Measurements from ENCODE around the gene ZNF319.

Gene ZNF319

DNA sequence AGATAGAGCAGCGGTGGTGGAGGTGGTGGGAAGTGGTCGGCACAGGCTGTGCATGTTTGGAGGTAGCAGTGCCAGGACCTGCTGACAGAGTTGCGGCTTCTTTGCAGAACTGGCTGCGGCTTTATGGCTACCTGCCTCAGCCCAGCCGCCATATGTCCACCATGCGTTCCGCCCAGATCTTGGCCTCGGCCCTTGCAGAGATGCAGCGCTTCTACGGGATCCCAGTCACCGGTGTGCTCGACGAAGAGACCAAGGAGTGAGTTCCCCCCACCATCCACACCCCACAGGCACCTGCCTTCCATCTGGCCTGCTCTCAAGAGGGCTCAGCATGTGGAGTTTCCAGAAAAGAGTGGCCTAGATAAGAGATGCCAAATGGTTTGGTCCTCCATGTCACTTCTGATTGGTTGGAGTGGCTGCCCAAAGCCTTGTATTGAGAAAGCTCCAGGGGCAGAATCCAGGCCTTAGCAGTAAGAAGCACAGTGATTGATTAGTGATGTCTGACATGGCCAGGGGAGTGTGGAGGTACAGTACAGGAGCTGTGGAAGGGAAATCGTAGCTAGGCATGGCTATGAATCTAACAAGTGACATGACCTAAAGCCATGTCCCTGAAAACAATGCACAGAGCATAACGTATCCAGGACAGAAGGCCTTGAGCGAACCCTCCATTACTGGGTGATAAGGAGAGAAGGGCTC is 37.0 kb upstream of the ZNF319 start:
- no peak for DNase-seq (ENCODE audit: low read depth in 3 of 3)

DNA sequence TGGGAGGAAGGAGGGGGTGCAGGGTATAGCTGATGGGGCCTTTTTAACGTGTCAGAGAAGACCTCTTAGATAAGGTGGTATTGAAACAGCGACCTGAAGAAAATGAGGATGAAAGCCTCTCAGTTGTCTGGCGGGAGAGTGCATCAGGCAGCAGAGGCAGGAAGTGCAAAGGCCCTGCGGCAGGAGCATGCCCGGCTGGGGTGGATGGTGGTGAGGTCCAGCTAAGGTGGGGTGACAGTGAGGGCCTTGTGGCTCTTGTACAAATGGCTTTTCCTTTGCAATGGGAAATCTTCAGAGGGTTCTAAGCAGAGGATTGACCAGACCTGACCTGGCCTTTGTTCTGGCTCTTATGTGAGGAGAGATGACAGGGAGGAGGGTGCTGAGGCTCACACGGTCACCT is 36.5 kb upstream of the ZNF319 start:
- DNase-seq (ENCODE audit: low read depth in 3 of 3): no peak

DNA sequence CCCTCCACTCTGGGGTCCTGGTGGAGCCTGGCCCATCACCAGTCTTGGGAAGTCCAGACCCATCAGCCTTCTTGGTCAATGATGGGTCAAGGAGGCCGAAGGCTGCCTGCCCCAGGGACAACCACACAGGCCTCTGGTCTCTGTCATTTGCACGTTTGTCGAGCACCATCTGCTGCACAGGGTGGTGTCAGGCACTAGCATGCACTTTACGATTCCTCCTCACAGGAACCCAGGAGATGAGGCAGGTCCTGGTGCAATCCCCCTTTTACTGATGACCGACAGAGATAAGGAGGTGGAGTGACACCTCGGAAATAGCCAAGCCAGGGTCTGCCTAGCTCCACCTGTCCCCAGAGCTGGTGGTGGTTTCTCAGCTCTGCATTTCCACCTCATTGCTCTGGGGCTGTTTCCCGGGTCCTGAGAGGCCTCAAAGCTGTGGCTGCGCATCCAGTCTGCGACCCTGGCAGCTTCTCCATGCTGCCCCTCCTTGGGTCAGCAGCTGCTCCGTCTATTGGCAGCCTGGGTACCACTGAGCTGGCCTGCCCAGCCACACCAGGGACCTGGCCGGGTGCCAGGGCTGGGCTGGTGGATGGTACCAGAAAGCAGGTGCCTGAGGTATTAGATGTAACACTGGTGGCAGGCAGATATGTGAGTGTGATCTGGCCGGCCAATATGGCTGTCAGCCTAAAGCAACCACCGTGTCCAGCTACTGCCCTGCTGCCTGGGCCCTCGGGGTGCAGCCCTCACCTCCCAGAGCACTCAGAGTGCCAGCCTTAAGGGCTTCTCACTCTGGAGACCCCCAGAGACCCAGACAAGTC is 35.1 kb upstream of the ZNF319 start:
- no peak for DNase-seq (ENCODE audit: low read depth in 3 of 3)

DNA sequence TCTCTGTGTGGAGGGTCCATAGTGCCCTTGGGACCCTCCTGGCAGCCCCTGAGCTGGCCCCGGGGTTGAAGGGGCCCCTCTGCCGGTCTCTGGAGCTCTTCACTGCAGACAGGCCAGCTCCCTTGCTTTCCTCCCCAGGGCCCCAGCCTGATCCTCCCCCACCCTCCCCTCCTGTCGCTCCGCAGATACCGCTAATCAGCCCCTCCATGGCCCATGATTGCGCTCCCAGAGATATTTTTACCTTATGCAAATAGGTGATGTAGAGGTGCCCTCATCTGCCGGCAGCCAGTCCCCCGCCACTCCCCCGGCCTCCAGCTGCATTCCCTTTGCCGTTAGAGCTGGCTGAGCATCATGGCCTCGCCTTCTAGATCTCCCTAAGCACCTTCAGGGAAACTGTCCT is 34.3 kb upstream of the ZNF319 start:
- DNase-seq (ENCODE audit: low read depth in 3 of 3): no peak

DNA sequence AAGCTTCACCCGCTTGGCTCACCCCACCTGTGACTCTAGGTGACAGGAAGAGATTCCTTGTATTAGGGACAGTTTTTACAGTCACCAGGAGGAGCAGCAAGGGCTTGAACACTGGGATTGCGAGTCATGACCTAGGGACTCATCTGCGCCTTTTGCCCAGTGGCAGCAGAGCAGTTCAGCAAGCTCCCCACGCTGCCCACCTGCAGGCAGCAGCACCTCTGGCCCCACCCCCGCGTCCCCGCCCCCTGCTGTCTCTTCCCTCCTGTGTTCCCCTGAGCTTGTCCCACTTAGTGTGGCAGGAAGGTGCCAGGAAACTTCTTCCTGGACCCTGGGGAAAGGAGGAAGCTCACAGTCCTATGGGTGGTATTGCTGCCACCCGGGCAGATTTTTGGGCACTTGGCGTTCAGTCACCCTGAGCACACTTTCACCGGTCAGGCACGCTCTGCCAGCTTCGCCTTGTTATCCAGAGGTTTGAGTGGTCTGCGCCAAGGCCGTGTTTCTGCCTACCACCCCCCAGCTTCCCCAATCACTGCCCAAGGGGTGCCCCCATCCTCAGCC is 33.7 kb upstream of the ZNF319 start:
- DNase-seq (ENCODE audit: low read depth in 3 of 3): no peak

DNA sequence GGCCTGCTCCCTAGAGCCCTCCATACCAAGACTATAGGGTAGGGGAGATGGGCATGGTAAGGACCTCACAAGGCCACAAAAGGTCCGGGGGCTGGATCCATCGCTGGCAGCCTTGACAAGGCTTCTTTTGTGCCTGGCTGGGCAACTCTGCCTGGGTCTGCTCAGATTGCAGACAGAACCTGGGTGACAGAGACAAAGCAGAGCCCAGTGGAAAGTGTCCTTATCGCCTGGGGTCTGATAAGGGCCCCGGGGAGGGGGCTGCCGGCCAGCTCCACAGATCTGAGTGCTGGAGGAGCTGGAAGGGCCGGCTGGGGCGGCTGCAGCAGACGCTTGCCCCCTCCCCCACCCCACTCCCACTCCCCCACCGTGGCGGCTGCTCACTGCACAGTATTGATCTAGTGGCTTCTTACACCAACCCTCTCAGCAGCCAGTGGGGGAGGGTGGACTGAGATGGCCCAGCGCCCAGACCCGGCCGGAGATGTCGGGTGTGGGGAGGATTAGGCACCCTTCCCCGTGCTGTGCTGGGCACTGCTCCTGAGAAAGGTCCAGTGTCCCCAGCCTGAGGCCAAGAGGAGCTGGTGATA is 32.3 kb upstream of the ZNF319 start:
- DNase-seq (ENCODE audit: low read depth in 3 of 3): no peak

DNA sequence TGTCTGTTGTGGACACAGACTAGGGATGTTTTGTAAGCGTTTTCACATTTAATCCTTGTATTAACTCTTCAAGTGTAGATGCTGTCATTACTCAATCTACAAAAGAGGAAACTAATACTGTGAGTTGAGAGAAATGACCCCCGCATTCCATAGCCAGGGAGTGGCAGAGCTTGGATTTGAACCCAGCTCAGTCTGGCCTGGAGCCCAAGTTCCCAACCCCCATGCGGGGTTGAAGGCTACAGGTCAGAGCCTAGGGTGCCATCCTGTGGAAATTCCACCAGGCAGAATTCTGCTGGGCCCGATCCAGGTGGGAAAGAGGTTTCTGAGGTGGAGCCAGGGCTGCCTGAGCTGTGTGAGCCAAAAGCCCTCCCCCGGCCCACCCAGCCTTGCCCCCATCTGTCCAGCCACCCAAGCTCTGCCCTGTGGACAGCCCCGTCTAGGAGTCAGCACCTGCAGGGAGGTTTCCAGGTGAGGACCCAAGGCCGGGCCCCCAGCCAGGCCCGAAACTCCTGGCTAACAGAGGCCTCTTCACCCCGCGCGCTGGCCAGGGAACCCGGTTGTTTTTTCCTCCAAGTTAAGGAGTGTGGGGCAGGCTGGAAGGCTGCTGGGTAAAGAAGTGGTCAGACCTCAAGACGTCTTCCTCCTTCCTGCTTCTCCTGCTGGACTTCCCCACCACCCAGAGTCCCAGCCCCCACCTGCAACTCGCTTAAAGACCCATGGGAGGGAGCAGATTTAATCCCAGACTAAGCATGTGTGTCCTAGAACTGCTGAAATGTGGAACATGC is 30.7 kb upstream of the ZNF319 start:
- DNase-seq (ENCODE audit: low read depth in 3 of 3): no peak

DNA sequence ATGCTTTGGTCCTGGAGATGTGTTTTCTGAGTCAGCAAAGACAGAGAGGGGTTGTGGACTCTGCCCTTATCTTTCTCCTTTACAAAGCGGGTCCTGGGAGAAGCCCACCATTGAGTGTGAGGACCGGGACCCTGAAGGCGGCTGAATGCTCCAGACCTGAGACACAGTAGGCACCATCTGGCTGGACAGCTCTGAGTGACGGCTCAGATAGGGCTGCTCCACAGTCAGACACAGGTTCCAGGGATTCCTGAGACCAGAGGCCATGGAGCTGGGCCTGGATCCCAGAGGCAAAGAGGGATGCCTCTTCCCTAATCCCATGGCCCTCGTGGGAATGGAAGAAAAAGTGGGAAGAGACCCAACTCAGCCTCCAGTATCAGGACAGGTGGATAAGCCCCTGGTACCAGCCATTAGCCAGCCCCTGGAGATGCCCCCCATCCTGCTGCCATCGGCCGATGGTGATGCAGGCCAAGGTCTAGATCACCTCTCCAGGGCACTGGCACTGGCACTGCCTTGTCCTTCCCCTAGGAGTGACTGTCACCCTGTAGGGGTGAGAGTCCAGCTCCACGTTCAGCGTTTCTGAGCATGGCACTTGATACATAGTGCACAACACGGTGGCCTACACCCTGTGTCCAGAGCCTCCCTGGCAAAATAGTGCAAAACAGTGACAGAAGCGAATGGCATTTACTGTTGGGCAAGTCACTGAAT is 29.8 kb upstream of the ZNF319 start:
- DNase-seq (ENCODE audit: low read depth in 3 of 3): no peak

DNA sequence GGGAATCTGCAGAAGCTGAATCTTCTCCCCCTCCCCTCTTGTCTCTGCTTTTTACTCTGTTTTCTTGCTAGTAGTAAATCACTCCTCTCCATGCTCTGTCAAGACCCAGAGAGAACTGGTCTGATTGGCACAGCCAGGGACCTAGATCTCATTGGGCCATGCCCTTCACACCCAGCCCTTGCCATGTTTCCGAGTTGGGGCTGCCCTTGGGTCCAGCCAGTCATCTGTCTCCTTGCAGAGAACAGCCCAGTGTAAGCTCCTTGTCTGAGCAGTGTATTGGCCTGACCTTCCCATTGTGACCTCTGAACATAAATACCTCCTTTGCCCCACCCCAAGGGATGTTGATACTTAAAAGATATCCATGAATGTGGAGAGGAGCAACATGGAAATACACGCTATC is 28.9 kb upstream of the ZNF319 start:
- DNase-seq (ENCODE audit: low read depth in 3 of 3): no peak

DNA sequence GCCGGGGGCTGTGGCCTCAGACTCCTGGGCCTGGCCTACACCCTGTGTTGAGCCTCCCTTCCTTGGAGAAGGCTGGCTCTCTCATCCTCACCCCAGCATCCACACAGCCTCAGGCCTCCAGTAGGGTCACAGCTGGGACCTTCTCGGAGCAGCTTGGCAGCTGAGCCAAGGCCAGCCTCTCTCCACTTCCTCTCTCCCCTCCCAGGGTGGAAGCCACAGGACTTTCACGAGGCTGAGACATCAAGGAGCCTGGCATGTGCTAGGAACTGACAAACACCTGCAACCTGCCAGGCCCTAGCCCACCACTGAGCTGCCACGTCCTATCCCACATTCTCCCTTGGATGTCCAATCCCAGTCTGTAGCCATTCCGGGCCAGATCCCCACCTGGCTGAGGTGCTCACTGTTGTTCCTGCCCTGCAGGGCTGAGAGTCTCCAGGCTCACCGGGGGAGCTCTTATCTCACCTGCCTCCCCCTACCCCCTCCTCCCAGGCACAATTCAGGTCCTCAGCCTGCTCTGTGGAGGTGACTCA is 28.1 kb upstream of the ZNF319 start:
- no peak for DNase-seq (ENCODE audit: low read depth in 3 of 3)

DNA sequence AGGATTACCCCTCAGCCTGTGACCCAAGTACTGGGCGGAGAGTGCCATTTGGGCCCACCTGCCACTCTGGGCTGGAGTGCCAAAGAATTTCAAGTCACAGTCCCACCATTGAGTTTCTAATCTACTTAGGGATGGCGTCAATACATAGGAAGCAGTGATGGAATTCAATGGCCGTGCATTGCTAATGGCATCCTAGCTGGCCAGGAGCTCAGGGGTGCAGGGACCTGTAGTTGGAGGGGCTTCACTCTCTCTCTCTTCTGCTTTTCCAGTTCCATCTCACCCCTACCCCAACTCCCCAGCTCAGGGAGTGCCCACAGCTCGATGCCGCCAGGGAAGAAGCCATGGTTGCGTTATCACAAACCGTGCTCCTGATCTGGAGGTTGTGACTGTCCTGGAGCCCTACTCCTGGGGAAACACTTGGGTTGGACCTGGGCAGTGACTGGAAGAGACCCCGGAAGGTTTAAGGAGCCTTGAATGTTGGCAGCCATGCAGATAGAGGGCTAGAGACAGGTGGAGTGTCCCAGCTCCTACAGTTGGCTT is 27.5 kb upstream of the ZNF319 start:
- no peak for DNase-seq (ENCODE audit: low read depth in 3 of 3)

DNA sequence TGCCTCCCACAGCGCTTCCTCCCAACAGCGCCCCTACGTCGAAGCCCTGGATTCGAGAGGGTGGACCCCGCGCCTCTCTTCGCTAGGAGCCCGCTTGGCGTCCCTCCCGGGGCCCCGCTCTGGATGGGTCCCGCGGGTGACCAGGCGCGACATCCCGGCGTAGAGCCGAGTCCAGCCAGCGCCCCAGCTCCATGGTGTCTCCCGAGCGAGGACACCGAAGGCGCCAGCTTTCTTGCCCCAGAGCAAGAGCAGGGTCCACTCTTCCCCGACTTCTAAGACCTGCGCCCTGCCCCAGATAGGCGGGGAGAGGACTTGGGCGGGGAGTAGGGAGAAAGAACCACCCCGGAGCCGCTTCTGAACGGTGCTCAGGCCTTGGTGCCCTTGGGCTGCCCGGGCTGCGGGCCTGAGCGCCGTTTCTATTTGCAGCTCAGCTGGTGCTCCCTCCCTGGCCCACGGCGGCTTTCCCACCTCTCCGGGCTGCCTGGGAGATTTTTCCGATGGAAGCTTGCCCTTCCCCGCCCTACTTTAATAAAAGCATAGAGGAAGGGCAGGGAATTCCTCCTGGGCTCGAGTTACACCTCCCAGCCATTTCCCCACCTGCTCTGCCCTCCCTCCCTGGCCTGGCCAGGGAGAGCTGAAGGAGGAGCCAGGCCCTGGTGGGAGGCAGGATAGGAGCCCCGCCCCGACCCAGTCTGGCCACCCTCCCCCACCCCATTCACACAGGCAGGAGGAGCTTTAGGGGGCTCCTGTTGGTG is 26.9 kb upstream of the ZNF319 start:
- no peak for DNase-seq (ENCODE audit: low read depth in 3 of 3)

DNA sequence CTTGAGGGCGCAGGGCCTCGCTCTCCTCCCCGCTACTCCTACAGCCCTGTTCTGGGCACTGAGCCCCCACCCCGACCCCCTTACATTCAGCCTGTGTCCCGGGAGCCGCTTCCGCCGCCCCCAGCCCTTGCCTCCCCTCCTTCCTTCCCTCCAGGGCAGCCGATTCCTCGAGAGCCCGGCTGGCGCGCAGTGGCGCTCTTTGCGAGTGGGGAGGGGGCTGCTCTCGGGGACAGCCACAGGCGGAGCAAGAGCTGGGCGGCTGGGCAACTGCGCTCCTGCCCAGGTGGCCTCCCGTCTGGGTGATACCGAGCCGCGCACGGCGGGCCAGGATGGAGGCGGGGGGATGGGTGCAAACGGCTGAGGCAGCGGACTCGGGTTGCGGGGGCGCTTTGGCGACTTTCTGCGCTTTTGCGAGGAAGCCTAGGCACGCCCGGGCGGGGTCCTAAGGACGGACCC is 26.3 kb upstream of the ZNF319 start:
- peak in 1 of 3 experiments; percentile 9 for DNase-seq (ENCODE audit: low read depth in 3 of 3)

DNA sequence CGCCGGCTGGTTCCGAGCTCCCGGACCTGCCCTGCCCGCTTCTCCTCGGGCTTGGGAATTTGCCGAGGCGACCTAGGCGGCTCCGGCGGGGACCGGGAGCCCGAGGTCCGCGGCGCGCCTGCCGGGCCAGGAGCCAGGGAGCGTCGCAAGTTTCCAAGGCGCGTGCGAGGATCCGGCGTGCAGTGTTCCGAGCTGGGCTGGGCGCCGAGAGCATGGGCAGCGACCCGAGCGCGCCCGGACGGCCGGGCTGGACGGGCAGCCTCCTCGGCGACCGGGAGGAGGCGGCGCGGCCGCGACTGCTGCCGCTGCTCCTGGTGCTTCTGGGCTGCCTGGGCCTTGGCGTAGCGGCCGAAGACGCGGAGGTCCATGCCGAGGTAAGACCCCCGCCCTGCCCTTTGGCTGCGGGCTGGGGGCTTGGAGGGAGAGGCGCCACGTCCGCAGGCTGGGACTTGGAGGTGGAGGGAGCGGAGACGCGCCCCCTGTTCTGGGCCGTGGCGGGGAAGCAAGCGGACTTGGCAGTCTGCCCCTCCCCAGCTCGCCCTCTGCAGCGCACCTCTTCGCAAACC is 25.8 kb upstream of the ZNF319 start:
- peak in 1 of 3 experiments; percentile 4 for DNase-seq (ENCODE audit: low read depth in 3 of 3)

DNA sequence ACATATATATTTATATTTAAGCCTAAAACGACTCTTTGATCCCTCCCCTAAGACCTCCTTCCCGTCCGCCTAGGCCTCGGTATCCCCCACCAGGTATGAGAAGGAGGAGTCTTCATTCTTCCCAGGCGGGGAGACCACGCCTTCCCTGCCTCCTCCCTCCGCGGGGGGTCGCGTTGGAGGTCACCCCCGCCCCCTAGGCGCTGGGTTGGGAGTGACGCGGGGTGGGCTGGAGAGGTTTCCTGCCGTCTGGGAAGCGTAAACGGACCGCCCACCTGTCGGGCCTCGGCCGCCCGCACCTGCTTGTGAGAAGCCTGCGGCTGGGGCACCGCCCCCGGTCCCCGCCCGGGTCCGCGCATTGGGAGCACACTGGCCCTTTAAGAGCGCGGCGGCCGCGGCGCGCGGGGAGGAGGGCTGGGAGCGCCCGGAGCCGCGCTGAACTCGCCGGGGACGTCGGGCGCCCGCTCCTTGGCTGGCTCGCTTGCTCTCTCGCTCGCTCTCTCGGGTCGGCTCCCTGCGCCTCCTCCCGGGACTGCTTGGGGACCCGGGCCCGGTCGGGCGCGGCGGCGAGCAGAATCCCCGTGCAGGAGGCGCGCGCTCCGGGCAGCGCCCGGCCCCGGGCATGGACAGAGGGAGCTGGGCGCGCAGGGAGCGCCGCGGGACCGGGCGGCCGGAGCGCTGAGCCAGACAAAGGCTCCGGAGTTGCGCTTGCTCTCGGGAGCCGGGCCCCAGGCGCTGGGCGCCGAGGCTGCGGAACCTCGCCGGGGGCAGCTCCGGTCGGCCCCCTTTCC is 25.1 kb upstream of the ZNF319 start, which contains the start of gene MMP15:
Gene MMP15 (plus strand): TSS at position 404 of the 788 bp plus-strand sequence. CDS start 597 bp downstream, outside the sequence.
- DNase-seq (ENCODE audit: low read depth in 3 of 3): peak; percentile 46 to 53 (median 50)

DNA sequence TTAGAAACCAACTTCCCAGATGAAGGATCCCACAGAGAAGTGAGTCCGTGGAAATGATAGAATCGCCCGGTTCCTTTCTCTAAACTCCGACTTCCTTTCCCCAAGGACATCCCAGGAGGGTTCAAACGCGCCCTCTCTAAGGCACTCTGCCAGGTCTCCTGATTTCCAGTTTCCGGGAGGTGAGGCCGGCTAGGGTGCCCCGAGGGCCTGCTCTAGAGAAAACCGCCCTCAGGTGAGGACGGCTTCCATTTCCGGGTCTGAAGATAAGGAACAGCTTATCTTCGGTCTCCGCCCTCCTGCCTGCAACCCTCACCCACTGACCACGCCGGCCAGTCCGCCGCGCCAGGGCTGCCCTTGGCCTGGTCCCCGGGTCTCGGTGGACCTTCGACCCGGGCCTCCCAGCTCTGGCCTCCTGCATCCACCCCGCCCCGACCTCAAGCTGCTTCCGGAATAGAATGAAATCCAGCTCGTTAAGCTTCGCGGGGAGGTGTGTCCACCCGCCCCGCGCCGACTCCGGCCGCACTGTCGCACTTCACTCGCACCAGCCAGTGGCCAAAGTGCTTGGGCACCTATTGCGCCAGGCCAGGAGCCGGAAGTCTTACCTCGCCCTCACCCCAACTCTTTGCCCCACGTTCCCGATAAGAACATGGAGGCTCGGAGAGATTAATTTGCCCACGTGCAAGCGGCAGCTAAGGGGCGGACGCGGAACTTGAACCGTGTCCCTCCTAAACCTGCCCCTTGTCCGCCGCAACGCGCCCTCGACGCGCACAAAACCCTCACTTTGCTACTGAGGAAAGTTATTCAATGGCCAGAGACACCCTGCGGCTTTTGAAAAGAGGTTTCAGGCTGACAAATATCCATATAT is 24.2 kb upstream of the ZNF319 start:
- peak in 1 of 3 experiments; percentile 9 for DNase-seq (ENCODE audit: low read depth in 3 of 3)

DNA sequence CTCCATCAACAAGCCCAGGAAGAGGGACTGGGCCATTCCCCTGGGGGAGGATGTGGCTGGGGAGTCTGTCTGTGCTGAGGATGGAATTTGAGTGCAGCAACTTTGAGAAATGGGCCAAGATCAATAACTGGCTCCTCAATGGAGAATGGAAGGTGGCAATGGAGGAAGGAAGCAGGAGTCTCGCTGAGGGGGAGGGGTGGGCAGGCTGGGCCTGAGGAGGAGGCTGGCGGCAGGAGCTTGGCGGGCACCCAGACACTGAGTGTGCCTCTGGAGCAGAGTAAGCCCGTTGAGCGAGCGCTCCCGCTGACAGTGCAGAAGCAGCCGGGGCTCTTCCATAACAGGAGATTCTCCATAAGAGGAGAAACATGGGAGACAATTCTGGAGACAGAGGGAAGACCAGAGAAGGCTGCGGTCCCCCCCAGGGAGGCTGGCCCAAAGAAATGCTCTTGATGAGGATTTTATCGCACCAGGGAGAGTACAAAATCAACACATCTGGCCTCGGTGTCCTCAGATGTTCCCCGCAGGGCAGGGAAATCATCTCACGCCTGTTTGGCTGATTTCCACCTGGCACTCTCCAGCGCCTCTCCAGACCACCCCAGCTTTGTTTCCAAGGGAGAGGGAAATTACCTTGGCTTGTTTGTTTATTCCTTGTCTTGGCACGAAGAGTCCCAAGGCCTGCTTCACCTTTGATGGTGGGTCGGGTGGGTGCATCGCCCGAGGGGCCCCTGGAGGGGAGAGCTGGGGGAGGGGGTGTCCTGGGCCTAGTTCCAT is 22.3 kb upstream of the ZNF319 start:
- DNase-seq (ENCODE audit: low read depth in 3 of 3): no peak
